ENCODE results near the gene OCA2.
A peak's percentile ranks its signal among the peaks of the same experiment; 100 is the strongest.

Gene OCA2

GRCh38 chr15:27845535-27846369 is 253.4 kb downstream of the OCA2 start:
- Histone ChIP-seq H4K8ac (ENCODE audit: low read length) (no peak overlapping the region), H3K36me3 (ENCODE audit: control insufficient read depth in 1 of 2, insufficient read depth in 2 of 2, low read depth in 1 of 2, low read length in 2 of 2) (no peaks in the 10 kb centered on the region), H2AFZ (ENCODE audit: low read depth, low read length) (no peak overlapping the region), H3K27me3 (ENCODE audit: control insufficient read depth in 1 of 2, insufficient read depth in 1 of 2, low read length in 2 of 2) (no peaks in the 10 kb centered on the region), H3K9ac (ENCODE audit: low read length) (no peak overlapping the region), H3K18ac (ENCODE audit: low read depth in 1 of 2, low read length in 2 of 2) (no peak overlapping the region), H3K4me3 (ENCODE audit: insufficient read depth in 1 of 2, low read depth in 1 of 2, low read length in 2 of 2) (no peak overlapping the region), H3K4me2 (ENCODE audit: low read length, poor library complexity, severe bottlenecking) (no peak overlapping the region), H3K4me1 (ENCODE audit: control insufficient read depth, insufficient read depth, low read depth, low read length) (peaks cover 8% of the 10 kb centered on the region), H4K91ac (ENCODE audit: low read length) (no peak overlapping the region), H3K4ac (ENCODE audit: low read depth in 1 of 2, low read length in 2 of 2) (no peak overlapping the region), H3K14ac (ENCODE audit: low read length in 2 of 2) (no peak overlapping the region), H3K27ac (ENCODE audit: low read length, poor library complexity, severe bottlenecking) (no peak overlapping the region), H2AK5ac (ENCODE audit: low read length, severe bottlenecking) (no peak overlapping the region), H2BK15ac (ENCODE audit: low read depth, poor library complexity, severe bottlenecking) (no peak overlapping the region), H2BK5ac (ENCODE audit: low read depth, low read length, poor library complexity, severe bottlenecking) (no peak overlapping the region), H3K79me1 (replicated peaks; ENCODE audit: low read length, poor library complexity, severe bottlenecking) (no peaks in the 10 kb centered on the region), H2BK120ac (ENCODE audit: low read depth, low read length) (no peak overlapping the region), H3K23ac (ENCODE audit: low read length in 2 of 2) (no peak overlapping the region), H2BK12ac (ENCODE audit: low read length in 2 of 2) (no peak overlapping the region), H3K9me3 (ENCODE audit: control insufficient read depth, low read length) (peaks cover 6% of the 10 kb centered on the region)
- WGBS, result 84% methylated on average over 21 of the region's 21 CpGs
- DNase-seq, result no peak

- 31% methylated on average over 13 of the region's 13 CpGs for WGBS
Measured at GRCh38 chr15:27844018-27844666, 255.0 kb downstream of the OCA2 start.

GRCh38 chr15:27843146-27843545 is 256.0 kb downstream of the OCA2 start:
- no peak for DNase-seq
- Histone ChIP-seq H3K18ac (ENCODE audit: low read depth in 1 of 2, low read length in 2 of 2) (no peak overlapping the region), H3K36me3 (ENCODE audit: control insufficient read depth in 1 of 2, insufficient read depth in 2 of 2, low read depth in 1 of 2, low read length in 2 of 2) (no peaks in the 10 kb centered on the region), H2AFZ (ENCODE audit: low read depth, low read length) (no peak overlapping the region), H3K27me3 (ENCODE audit: control insufficient read depth in 1 of 2, insufficient read depth in 1 of 2, low read length in 2 of 2) (no peaks in the 10 kb centered on the region), H4K8ac (ENCODE audit: low read length) (no peak overlapping the region), H2BK12ac (ENCODE audit: low read length in 2 of 2) (no peak overlapping the region), H3K79me1 (replicated peaks; ENCODE audit: low read length, poor library complexity, severe bottlenecking) (no peaks in the 10 kb centered on the region), H3K4ac (ENCODE audit: low read depth in 1 of 2, low read length in 2 of 2) (no peak overlapping the region), H3K9me3 (ENCODE audit: control insufficient read depth, low read length) (no peaks in the 10 kb centered on the region), H2BK15ac (ENCODE audit: low read depth, poor library complexity, severe bottlenecking) (no peak overlapping the region), H2BK5ac (ENCODE audit: low read depth, low read length, poor library complexity, severe bottlenecking) (no peak overlapping the region), H3K4me2 (ENCODE audit: low read length, poor library complexity, severe bottlenecking) (no peak overlapping the region), H2BK120ac (ENCODE audit: low read depth, low read length) (no peak overlapping the region), H3K4me3 (ENCODE audit: insufficient read depth in 1 of 2, low read depth in 1 of 2, low read length in 2 of 2) (no peak overlapping the region), H3K9ac (ENCODE audit: low read length) (no peak overlapping the region), H2AK5ac (ENCODE audit: low read length, severe bottlenecking) (no peak overlapping the region), H3K14ac (ENCODE audit: low read length in 2 of 2) (no peak overlapping the region), H4K91ac (ENCODE audit: low read length) (no peak overlapping the region), H3K4me1 (ENCODE audit: control insufficient read depth, insufficient read depth, low read depth, low read length) (peaks cover 8% of the 10 kb centered on the region), H3K23ac (ENCODE audit: low read length in 2 of 2) (no peak overlapping the region), H3K27ac (ENCODE audit: low read length, poor library complexity, severe bottlenecking) (no peak overlapping the region)
- WGBS, result 100% methylated on average over 2 of the region's 3 CpGs

More at GRCh38 chr15:27844018-27844666, 255.0 kb downstream of the OCA2 start:
- Histone ChIP-seq H3K14ac (ENCODE audit: low read length in 2 of 2) (no peak overlapping the region), H3K36me3 (ENCODE audit: control insufficient read depth in 1 of 2, insufficient read depth in 2 of 2, low read depth in 1 of 2, low read length in 2 of 2) (no peaks in the 10 kb centered on the region), H2BK12ac (ENCODE audit: low read length in 2 of 2) (no peak overlapping the region), H3K9me3 (ENCODE audit: control insufficient read depth, low read length) (peaks cover 6% of the 10 kb centered on the region), H4K91ac (ENCODE audit: low read length) (no peak overlapping the region), H3K4me1 (ENCODE audit: control insufficient read depth, insufficient read depth, low read depth, low read length) (peaks cover 8% of the 10 kb centered on the region), H3K27ac (ENCODE audit: low read length, poor library complexity, severe bottlenecking) (no peak overlapping the region), H3K79me1 (replicated peaks; ENCODE audit: low read length, poor library complexity, severe bottlenecking) (no peaks in the 10 kb centered on the region), H3K4me3 (ENCODE audit: insufficient read depth in 1 of 2, low read depth in 1 of 2, low read length in 2 of 2) (no peak overlapping the region), H2BK120ac (ENCODE audit: low read depth, low read length) (no peak overlapping the region), H3K18ac (ENCODE audit: low read depth in 1 of 2, low read length in 2 of 2) (no peak overlapping the region), H3K4ac (ENCODE audit: low read depth in 1 of 2, low read length in 2 of 2) (no peak overlapping the region), H4K8ac (ENCODE audit: low read length) (no peak overlapping the region), H2BK15ac (ENCODE audit: low read depth, poor library complexity, severe bottlenecking) (no peak overlapping the region), H3K27me3 (ENCODE audit: control insufficient read depth in 1 of 2, insufficient read depth in 1 of 2, low read length in 2 of 2) (no peaks in the 10 kb centered on the region), H2AK5ac (ENCODE audit: low read length, severe bottlenecking) (no peak overlapping the region), H2AFZ (ENCODE audit: low read depth, low read length) (no peak overlapping the region), H3K23ac (ENCODE audit: low read length in 2 of 2) (no peak overlapping the region), H2BK5ac (ENCODE audit: low read depth, low read length, poor library complexity, severe bottlenecking) (no peak overlapping the region), H3K4me2 (ENCODE audit: low read length, poor library complexity, severe bottlenecking) (no peak overlapping the region), H3K9ac (ENCODE audit: low read length) (no peak overlapping the region)
- peak; percentile 55 for DNase-seq

- H4K8ac ChIP-seq (ENCODE audit: low read length), result no peak overlapping the region
- no peak overlapping the region for H2BK15ac ChIP-seq (ENCODE audit: low read depth, poor library complexity, severe bottlenecking)
- no peak overlapping the region for H3K4me2 ChIP-seq (ENCODE audit: low read length, poor library complexity, severe bottlenecking)
- no peaks in the 10 kb centered on the region for H3K9me3 ChIP-seq (ENCODE audit: control insufficient read depth, low read length)
- H3K18ac ChIP-seq (ENCODE audit: low read depth in 1 of 2, low read length in 2 of 2), result no peak overlapping the region
- H2BK120ac ChIP-seq (ENCODE audit: low read depth, low read length), result no peak overlapping the region
- H2AK5ac ChIP-seq (ENCODE audit: low read length, severe bottlenecking), result no peak overlapping the region
- no peaks in the 10 kb centered on the region for H3K79me1 ChIP-seq (replicated peaks; ENCODE audit: low read length, poor library complexity, severe bottlenecking)
- no peaks in the 10 kb centered on the region for H3K36me3 ChIP-seq (ENCODE audit: control insufficient read depth in 1 of 2, insufficient read depth in 2 of 2, low read depth in 1 of 2, low read length in 2 of 2)
- H2AFZ ChIP-seq (ENCODE audit: low read depth, low read length), result no peak overlapping the region
- DNase-seq, result no peak
- peaks cover 8% of the 10 kb centered on the region for H3K4me1 ChIP-seq (ENCODE audit: control insufficient read depth, insufficient read depth, low read depth, low read length)
- no peak overlapping the region for H3K4ac ChIP-seq (ENCODE audit: low read depth in 1 of 2, low read length in 2 of 2)
- no peak overlapping the region for H2BK5ac ChIP-seq (ENCODE audit: low read depth, low read length, poor library complexity, severe bottlenecking)
- H3K23ac ChIP-seq (ENCODE audit: low read length in 2 of 2), result no peak overlapping the region
- H3K27me3 ChIP-seq (ENCODE audit: control insufficient read depth in 1 of 2, insufficient read depth in 1 of 2, low read length in 2 of 2), result no peaks in the 10 kb centered on the region
- H3K9ac ChIP-seq (ENCODE audit: low read length), result no peak overlapping the region
- H3K14ac ChIP-seq (ENCODE audit: low read length in 2 of 2), result no peak overlapping the region
- no peak overlapping the region for H3K4me3 ChIP-seq (ENCODE audit: insufficient read depth in 1 of 2, low read depth in 1 of 2, low read length in 2 of 2)
- no peak overlapping the region for H4K91ac ChIP-seq (ENCODE audit: low read length)
- no peak overlapping the region for H3K27ac ChIP-seq (ENCODE audit: low read length, poor library complexity, severe bottlenecking)
- 94% methylated on average over 3 of the region's 3 CpGs for WGBS
- H2BK12ac ChIP-seq (ENCODE audit: low read length in 2 of 2), result no peak overlapping the region
Measured at GRCh38 chr15:27842526-27842925, 256.6 kb downstream of the OCA2 start.
